Measurements from ENCODE around the gene EPB41L4A.

- TF ChIP-seq CTCF (IDR thresholded peaks at IDR 0.05) (no peak), POLR2A (IDR thresholded peaks at IDR 0.05) (no peak), EP300 (IDR thresholded peaks at IDR 0.05; ENCODE audit: low read depth) (no peak)
Observed at GRCh38 chr5:112219000-112219399, 200.1 kb downstream of the EPB41L4A start.

Data from transverse colon (tissue), 3 donors.